ENCODE results near the gene C2CD2. TPM values are rescaled to one million over a fixed set of nuclear protein-coding genes. Genes with fewer than 3 reads are reported as not detected.
"Not testable (repeated sequence)": the region's sequence is repeated elsewhere in the genome, so short reads cannot be mapped to it uniquely, and the experiment has no call there.

Gene C2CD2
- polyA plus RNA-seq, 1 of the 3 experiments (the other 2 are of a cell fraction), result 9.7 TPM

DNA sequence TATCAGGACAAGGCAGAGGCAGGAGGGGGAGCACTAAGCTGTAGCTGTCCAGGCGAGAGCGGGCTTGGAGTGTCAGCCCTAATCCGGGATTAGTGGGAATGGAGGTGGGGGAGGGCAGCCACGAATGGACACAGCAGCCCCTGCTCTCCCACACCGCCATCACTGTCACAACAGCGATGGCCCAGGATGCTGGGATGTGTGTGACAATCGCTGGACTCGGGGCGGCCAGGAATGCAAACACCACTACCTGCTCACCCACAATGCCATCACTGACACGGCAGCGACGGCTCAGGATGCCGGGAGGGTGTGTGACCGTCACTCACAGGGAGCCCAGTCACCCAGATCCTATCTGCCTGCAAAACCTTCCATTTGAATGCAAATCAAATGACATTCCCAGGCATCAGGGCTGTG lies 2.9 kb downstream of the C2CD2 start:
- POLR2A ChIA-PET, result no interaction called here
- CTCF ChIA-PET, result no interaction called here

DNA sequence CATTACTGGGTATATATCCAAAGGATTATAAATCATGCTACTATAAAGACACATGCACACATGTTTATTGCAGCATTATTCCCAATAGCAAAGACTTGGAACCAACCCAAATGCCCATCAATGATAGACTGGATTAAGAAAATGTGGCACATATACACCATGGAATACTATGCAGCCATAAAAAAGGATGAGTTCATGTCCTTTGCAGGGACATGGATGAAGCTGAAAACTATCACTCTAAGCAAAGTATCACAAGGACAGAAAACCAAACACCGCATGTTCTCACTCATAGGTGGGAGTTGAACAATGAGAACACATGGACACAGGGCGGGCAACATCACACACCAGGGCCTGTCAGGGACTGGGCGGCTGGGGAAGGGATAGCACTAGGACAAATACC lies 4.2 kb downstream of the C2CD2 start:
- DNase-seq; H3K27ac ChIP-seq (ENCODE audit: low read depth in 2 of 2, low read length in 1 of 2); H3K4me3 ChIP-seq (ENCODE audit: low read depth in 2 of 2, low read length in 1 of 2); POLR2A ChIA-PET; H3F3A ChIP-seq (replicated peaks; ENCODE audit: insufficient read depth); H3K36me3 ChIP-seq (replicated peaks in 1 of 2; ENCODE audit: control insufficient read depth in 1 of 2, insufficient read depth in 2 of 2, low read length in 1 of 2); H2AFZ ChIP-seq (ENCODE audit: low read depth); H3K9ac ChIP-seq; H3K9me3 ChIP-seq; H3K27me3 ChIP-seq (ENCODE audit: insufficient read depth); H4K20me1 ChIP-seq (ENCODE audit: insufficient read depth); CTCF ChIA-PET; H3K9me2 ChIP-seq; H3K4me2 ChIP-seq: not testable (repeated sequence)
- Histone ChIP-seq H3K4me1 (ENCODE audit: control insufficient read depth in 1 of 2, insufficient read depth in 2 of 2, low read depth in 1 of 2, low read length in 1 of 2) (peaks cover 18 to 24% of the 10 kb centered on the region in 2 experiments; a peak in 3 of 4 replicates), H3K79me2 (ENCODE audit: insufficient read depth) (peaks cover 67% of the 10 kb centered on the region)
- WGBS (ENCODE audit: low lambda C conversion rate), result 100% methylated on average over 3 of the region's 3 CpGs

More for the DNA sequence above, 2.9 kb downstream of the C2CD2 start:
- no peak overlapping the region for H3K9ac ChIP-seq
- H3K4me1 ChIP-seq (ENCODE audit: control insufficient read depth in 1 of 2, insufficient read depth in 2 of 2, low read depth in 1 of 2, low read length in 1 of 2), result peaks cover 18 to 24% of the 10 kb centered on the region in 2 experiments; a peak in 3 of 4 replicates
- H3K27ac ChIP-seq (ENCODE audit: low read depth in 2 of 2, low read length in 1 of 2), result no peak overlapping the region
- 0 out of 2 replicates have a peak, but pooled peaks cover 8% of the 10 kb centered on the region for H4K20me1 ChIP-seq (ENCODE audit: insufficient read depth)
- H3K79me2 ChIP-seq (ENCODE audit: insufficient read depth), result peaks cover 60% of the 10 kb centered on the region
- WGBS (ENCODE audit: low lambda C conversion rate), result 93% methylated on average over 4 of the region's 14 CpGs
- H3K36me3 ChIP-seq (replicated peaks in 1 of 2; ENCODE audit: control insufficient read depth in 1 of 2, insufficient read depth in 2 of 2, low read length in 1 of 2), result no peaks in the 10 kb centered on the region
- TF ChIP-seq SIN3A (IDR thresholded peaks at IDR 0.05; ENCODE audit: borderline replicate concordance, low read depth, low read length) (no peak), SMC3 (IDR thresholded peaks at IDR 0.05; ENCODE audit: low read depth, low read length) (no peak), FOXM1 (IDR thresholded peaks at IDR 0.05; ENCODE audit: low read depth) (no peak), RCOR1 (IDR thresholded peaks at IDR 0.05; ENCODE audit: low read length) (no peak), TCF12 (IDR thresholded peaks at IDR 0.05) (no peak), FOSL2 (IDR thresholded peaks at IDR 0.05; ENCODE audit: borderline replicate concordance, low read depth) (no peak), ELF1 (IDR thresholded peaks at IDR 0.05) (no peak), NRF1 (IDR thresholded peaks at IDR 0.05; ENCODE audit: low read depth, low read length) (no peak), TEAD4 (IDR thresholded peaks at IDR 0.05; ENCODE audit: borderline replicate concordance, insufficient read depth) (no peak), EZH2phosphoT487 (IDR thresholded peaks at IDR 0.05; ENCODE audit: borderline replicate concordance, low read depth) (no peak)
- TF ChIP-seq, protein P1, sequence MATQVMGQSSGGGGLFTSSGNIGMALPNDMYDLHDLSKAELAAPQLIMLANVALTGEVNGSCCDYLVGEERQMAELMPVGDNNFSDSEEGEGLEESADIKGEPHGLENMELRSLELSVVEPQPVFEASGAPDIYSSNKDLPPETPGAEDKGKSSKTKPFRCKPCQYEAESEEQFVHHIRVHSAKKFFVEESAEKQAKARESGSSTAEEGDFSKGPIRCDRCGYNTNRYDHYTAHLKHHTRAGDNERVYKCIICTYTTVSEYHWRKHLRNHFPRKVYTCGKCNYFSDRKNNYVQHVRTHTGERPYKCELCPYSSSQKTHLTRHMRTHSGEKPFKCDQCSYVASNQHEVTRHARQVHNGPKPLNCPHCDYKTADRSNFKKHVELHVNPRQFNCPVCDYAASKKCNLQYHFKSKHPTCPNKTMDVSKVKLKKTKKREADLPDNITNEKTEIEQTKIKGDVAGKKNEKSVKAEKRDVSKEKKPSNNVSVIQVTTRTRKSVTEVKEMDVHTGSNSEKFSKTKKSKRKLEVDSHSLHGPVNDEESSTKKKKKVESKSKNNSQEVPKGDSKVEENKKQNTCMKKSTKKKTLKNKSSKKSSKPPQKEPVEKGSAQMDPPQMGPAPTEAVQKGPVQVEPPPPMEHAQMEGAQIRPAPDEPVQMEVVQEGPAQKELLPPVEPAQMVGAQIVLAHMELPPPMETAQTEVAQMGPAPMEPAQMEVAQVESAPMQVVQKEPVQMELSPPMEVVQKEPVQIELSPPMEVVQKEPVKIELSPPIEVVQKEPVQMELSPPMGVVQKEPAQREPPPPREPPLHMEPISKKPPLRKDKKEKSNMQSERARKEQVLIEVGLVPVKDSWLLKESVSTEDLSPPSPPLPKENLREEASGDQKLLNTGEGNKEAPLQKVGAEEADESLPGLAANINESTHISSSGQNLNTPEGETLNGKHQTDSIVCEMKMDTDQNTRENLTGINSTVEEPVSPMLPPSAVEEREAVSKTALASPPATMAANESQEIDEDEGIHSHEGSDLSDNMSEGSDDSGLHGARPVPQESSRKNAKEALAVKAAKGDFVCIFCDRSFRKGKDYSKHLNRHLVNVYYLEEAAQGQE (IDR thresholded peaks at IDR 0.05; ENCODE audit: low read depth, low read length), result no peak
- TF ChIP-seq, protein P2, sequence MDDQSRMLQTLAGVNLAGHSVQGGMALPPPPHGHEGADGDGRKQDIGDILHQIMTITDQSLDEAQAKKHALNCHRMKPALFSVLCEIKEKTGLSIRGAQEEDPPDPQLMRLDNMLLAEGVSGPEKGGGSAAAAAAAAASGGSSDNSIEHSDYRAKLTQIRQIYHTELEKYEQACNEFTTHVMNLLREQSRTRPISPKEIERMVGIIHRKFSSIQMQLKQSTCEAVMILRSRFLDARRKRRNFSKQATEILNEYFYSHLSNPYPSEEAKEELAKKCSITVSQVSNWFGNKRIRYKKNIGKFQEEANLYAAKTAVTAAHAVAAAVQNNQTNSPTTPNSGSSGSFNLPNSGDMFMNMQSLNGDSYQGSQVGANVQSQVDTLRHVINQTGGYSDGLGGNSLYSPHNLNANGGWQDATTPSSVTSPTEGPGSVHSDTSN (IDR thresholded peaks at IDR 0.05), result no peak
- H3F3A ChIP-seq (replicated peaks; ENCODE audit: insufficient read depth), result peaks cover 4% of the 10 kb centered on the region
- no peak for DNase-seq
- no peaks in the 10 kb centered on the region for H3K9me3 ChIP-seq
- H2AFZ ChIP-seq (ENCODE audit: low read depth), result no peak overlapping the region
- no peaks in the 10 kb centered on the region for H3K9me2 ChIP-seq
- H3K27me3 ChIP-seq (ENCODE audit: insufficient read depth), result no peaks in the 10 kb centered on the region
- H3K4me2 ChIP-seq, result no peak overlapping the region
- no peak overlapping the region for H3K4me3 ChIP-seq (ENCODE audit: low read depth in 2 of 2, low read length in 1 of 2)
